Measurements from ENCODE around the gene OSMR.
"Not testable (repeated sequence)": the region's sequence is repeated elsewhere in the genome, so short reads cannot be mapped to it uniquely, and the experiment has no call there.

Gene OSMR

GRCh38 chr5:38832810-38833209 is 13.0 kb upstream of the OSMR start:
- Histone ChIP-seq H3K4me1 (ENCODE audit: insufficient read depth, low read length) (no peaks in the 10 kb centered on the region), H3K27ac (ENCODE audit: low read depth, low read length) (no peak overlapping the region), H3K4me3 (ENCODE audit: low read depth in 1 of 2, low read length in 2 of 2) (no peak overlapping the region), H3K9me3 (ENCODE audit: low read length) (no peaks in the 10 kb centered on the region), H3K9ac (ENCODE audit: low read length) (no peak overlapping the region), H3K36me3 (ENCODE audit: insufficient read depth, low read length) (no peaks in the 10 kb centered on the region), H3K27me3 (ENCODE audit: control insufficient read depth in 1 of 2, insufficient read depth in 2 of 2, low read length in 2 of 2) (no peaks in the 10 kb centered on the region)

- H3K9me3 ChIP-seq (ENCODE audit: low read length), result no peaks in the 10 kb centered on the region
- H3K4me3 ChIP-seq (ENCODE audit: low read depth in 1 of 2, low read length in 2 of 2), result no peak overlapping the region
- no peaks in the 10 kb centered on the region for H3K27me3 ChIP-seq (ENCODE audit: control insufficient read depth in 1 of 2, insufficient read depth in 2 of 2, low read length in 2 of 2)
- no peak overlapping the region for H3K27ac ChIP-seq (ENCODE audit: low read depth, low read length)
- H3K9ac ChIP-seq (ENCODE audit: low read length), result no peak overlapping the region
- H3K36me3 ChIP-seq (ENCODE audit: insufficient read depth, low read length), result no peaks in the 10 kb centered on the region
- H3K4me1 ChIP-seq (ENCODE audit: insufficient read depth, low read length), result no peaks in the 10 kb centered on the region
Measured at GRCh38 chr5:38835887-38836286, 9.9 kb upstream of the OSMR start.

GRCh38 chr5:38837416-38837815 is 8.4 kb upstream of the OSMR start:
- Histone ChIP-seq H3K36me3 (ENCODE audit: insufficient read depth, low read length) (no peaks in the 10 kb centered on the region), H3K4me1 (ENCODE audit: insufficient read depth, low read length) (no peaks in the 10 kb centered on the region), H3K27ac (ENCODE audit: low read depth, low read length) (no peak overlapping the region), H3K4me3 (ENCODE audit: low read depth in 1 of 2, low read length in 2 of 2) (no peak overlapping the region), H3K27me3 (ENCODE audit: control insufficient read depth in 1 of 2, insufficient read depth in 2 of 2, low read length in 2 of 2) (no peaks in the 10 kb centered on the region), H3K9ac (ENCODE audit: low read length) (no peak overlapping the region), H3K9me3 (ENCODE audit: low read length) (no peaks in the 10 kb centered on the region)

GRCh38 chr5:38837932-38838331 is 7.9 kb upstream of the OSMR start:
- H3K4me1 ChIP-seq (ENCODE audit: insufficient read depth, low read length), result no peaks in the 10 kb centered on the region
- H3K36me3 ChIP-seq (ENCODE audit: insufficient read depth, low read length), result no peaks in the 10 kb centered on the region
- no peaks in the 10 kb centered on the region for H3K9me3 ChIP-seq (ENCODE audit: low read length)
- no peak overlapping the region for H3K9ac ChIP-seq (ENCODE audit: low read length)
- no peak overlapping the region for H3K4me3 ChIP-seq (ENCODE audit: low read depth in 1 of 2, low read length in 2 of 2)
- H3K27me3 ChIP-seq (ENCODE audit: control insufficient read depth in 1 of 2, insufficient read depth in 2 of 2, low read length in 2 of 2), result no peaks in the 10 kb centered on the region
- H3K27ac ChIP-seq (ENCODE audit: low read depth, low read length), result no peak overlapping the region

GRCh38 chr5:38843665-38844064 is 2.1 kb upstream of the OSMR start:
- H3K4me3 ChIP-seq (ENCODE audit: low read depth in 1 of 2, low read length in 2 of 2), result no peak overlapping the region
- no peaks in the 10 kb centered on the region for H3K36me3 ChIP-seq (ENCODE audit: insufficient read depth, low read length)
- H3K9me3 ChIP-seq (ENCODE audit: low read length), result no peaks in the 10 kb centered on the region
- H3K4me1 ChIP-seq (ENCODE audit: insufficient read depth, low read length), result peaks cover 13% of the 10 kb centered on the region
- no peak overlapping the region for H3K9ac ChIP-seq (ENCODE audit: low read length)
- no peaks in the 10 kb centered on the region for H3K27me3 ChIP-seq (ENCODE audit: control insufficient read depth in 1 of 2, insufficient read depth in 2 of 2, low read length in 2 of 2)
- H3K27ac ChIP-seq (ENCODE audit: low read depth, low read length), result no peak overlapping the region

- no peaks in the 10 kb centered on the region for H3K27me3 ChIP-seq (ENCODE audit: control insufficient read depth in 1 of 2, insufficient read depth in 2 of 2, low read length in 2 of 2)
- H3K9me3 ChIP-seq (ENCODE audit: low read length), result no peaks in the 10 kb centered on the region
- peak overlapping the region; percentile 67 for H3K9ac ChIP-seq (ENCODE audit: low read length)
- peaks cover 13% of the 10 kb centered on the region for H3K4me1 ChIP-seq (ENCODE audit: insufficient read depth, low read length)
- no peaks in the 10 kb centered on the region for H3K36me3 ChIP-seq (ENCODE audit: insufficient read depth, low read length)
- H3K27ac ChIP-seq (ENCODE audit: low read depth, low read length), result peak overlapping the region; percentile 97
- H3K4me3 ChIP-seq (ENCODE audit: low read depth in 1 of 2, low read length in 2 of 2), result peak overlapping the region; percentile 63 to 69
Measured at GRCh38 chr5:38846379-38847011, 683 bp downstream of the OSMR start.

- no peaks in the 10 kb centered on the region for H3K27me3 ChIP-seq (ENCODE audit: control insufficient read depth in 1 of 2, insufficient read depth in 2 of 2, low read length in 2 of 2)
- H3K4me1 ChIP-seq (ENCODE audit: insufficient read depth, low read length), result peaks cover 13% of the 10 kb centered on the region
- peak overlapping the region in 1 of 2 donors; percentile 69 for H3K4me3 ChIP-seq (ENCODE audit: low read depth in 1 of 2, low read length in 2 of 2)
- peak overlapping the region; percentile 97 for H3K27ac ChIP-seq (ENCODE audit: low read depth, low read length)
- H3K9ac ChIP-seq (ENCODE audit: low read length), result no peak overlapping the region
- no peaks in the 10 kb centered on the region for H3K36me3 ChIP-seq (ENCODE audit: insufficient read depth, low read length)
- no peaks in the 10 kb centered on the region for H3K9me3 ChIP-seq (ENCODE audit: low read length)
Measured at GRCh38 chr5:38847559-38848347, 1.9 kb downstream of the OSMR start.

GRCh38 chr5:38848637-38849036 is 2.8 kb downstream of the OSMR start:
- H3K27me3 ChIP-seq (ENCODE audit: control insufficient read depth in 1 of 2, insufficient read depth in 2 of 2, low read length in 2 of 2), result no peaks in the 10 kb centered on the region
- H3K4me3 ChIP-seq (ENCODE audit: low read depth in 1 of 2, low read length in 2 of 2), result no peak overlapping the region
- peaks cover 13% of the 10 kb centered on the region for H3K4me1 ChIP-seq (ENCODE audit: insufficient read depth, low read length)
- H3K9ac ChIP-seq (ENCODE audit: low read length), result no peak overlapping the region
- no peaks in the 10 kb centered on the region for H3K9me3 ChIP-seq (ENCODE audit: low read length)
- H3K27ac ChIP-seq (ENCODE audit: low read depth, low read length), result no peak overlapping the region
- H3K36me3 ChIP-seq (ENCODE audit: insufficient read depth, low read length), result no peaks in the 10 kb centered on the region

- peaks cover 12% of the 10 kb centered on the region for H3K4me1 ChIP-seq (ENCODE audit: insufficient read depth, low read length)
- not testable (repeated sequence) for H3K4me3 ChIP-seq (ENCODE audit: low read depth in 1 of 2, low read length in 2 of 2); H3K27me3 ChIP-seq (ENCODE audit: control insufficient read depth in 1 of 2, insufficient read depth in 2 of 2, low read length in 2 of 2); H3K9ac ChIP-seq (ENCODE audit: low read length); H3K27ac ChIP-seq (ENCODE audit: low read depth, low read length); H3K36me3 ChIP-seq (ENCODE audit: insufficient read depth, low read length); H3K9me3 ChIP-seq (ENCODE audit: low read length)
Measured at GRCh38 chr5:38851640-38852039, 5.8 kb downstream of the OSMR start.

GRCh38 chr5:38853753-38854470 is 8.1 kb downstream of the OSMR start:
- Histone ChIP-seq H3K27ac (ENCODE audit: low read depth, low read length) (no peak overlapping the region), H3K9me3 (ENCODE audit: low read length) (no peaks in the 10 kb centered on the region), H3K4me1 (ENCODE audit: insufficient read depth, low read length) (no peaks in the 10 kb centered on the region), H3K27me3 (ENCODE audit: control insufficient read depth in 1 of 2, insufficient read depth in 2 of 2, low read length in 2 of 2) (no peaks in the 10 kb centered on the region), H3K36me3 (ENCODE audit: insufficient read depth, low read length) (no peaks in the 10 kb centered on the region), H3K4me3 (ENCODE audit: low read depth in 1 of 2, low read length in 2 of 2) (no peak overlapping the region), H3K9ac (ENCODE audit: low read length) (no peak overlapping the region)

GRCh38 chr5:38854907-38855306 is 9.1 kb downstream of the OSMR start:
- Histone ChIP-seq H3K4me1 (ENCODE audit: insufficient read depth, low read length) (no peaks in the 10 kb centered on the region), H3K27ac (ENCODE audit: low read depth, low read length) (no peak overlapping the region), H3K4me3 (ENCODE audit: low read depth in 1 of 2, low read length in 2 of 2) (no peak overlapping the region), H3K27me3 (ENCODE audit: control insufficient read depth in 1 of 2, insufficient read depth in 2 of 2, low read length in 2 of 2) (no peaks in the 10 kb centered on the region), H3K9ac (ENCODE audit: low read length) (no peak overlapping the region), H3K36me3 (ENCODE audit: insufficient read depth, low read length) (no peaks in the 10 kb centered on the region), H3K9me3 (ENCODE audit: low read length) (no peaks in the 10 kb centered on the region)

Measured in muscle layer of colon (tissue), 2 donors.